ENCODE results near the gene CHMP4B. TPM values are rescaled to one million over a fixed set of nuclear protein-coding genes. Genes with fewer than 3 reads are reported as not detected.

Gene CHMP4B
- total RNA-seq, 1 experiment from 2014 or later = 151 TPM

- no peak for DNase-seq (ENCODE audit: low read depth)
- in situ Hi-C loops (cut with HindIII; ENCODE audit: low pct_unique_long_range_greater_than_20kb, low sequenced_read_pairs) = no loop called here
Observed at GRCh38 chr20:33830371-33830770, 19.2 kb downstream of the CHMP4B start.

GRCh38 chr20:33832103-33832804 lies 21.1 kb downstream of the CHMP4B start:
- DNase-seq (ENCODE audit: low read depth) = peak; percentile 22
- in situ Hi-C loops (cut with HindIII; ENCODE audit: low pct_unique_long_range_greater_than_20kb, low sequenced_read_pairs) = no loop called here

- in situ Hi-C loops (cut with HindIII; ENCODE audit: low pct_unique_long_range_greater_than_20kb, low sequenced_read_pairs) = no loop called here
- DNase-seq (ENCODE audit: low read depth) = no peak
Observed at GRCh38 chr20:33833333-33833732, 22.2 kb downstream of the CHMP4B start.

- in situ Hi-C loops (cut with HindIII; ENCODE audit: low pct_unique_long_range_greater_than_20kb, low sequenced_read_pairs) = no loop called here
Observed at GRCh38 chr20:33835615-33836172, 24.5 kb downstream of the CHMP4B start.

GRCh38 chr20:33836277-33836676 lies 25.1 kb downstream of the CHMP4B start:
- DNase-seq (ENCODE audit: low read depth) = no peak
- in situ Hi-C loops (cut with HindIII; ENCODE audit: low pct_unique_long_range_greater_than_20kb, low sequenced_read_pairs) = no loop called here

More at GRCh38 chr20:33835615-33836172, 24.5 kb downstream of the CHMP4B start:
- no peak for DNase-seq (ENCODE audit: low read depth)

GRCh38 chr20:33837096-33837830 lies 26.1 kb downstream of the CHMP4B start:
- in situ Hi-C loops (cut with HindIII; ENCODE audit: low pct_unique_long_range_greater_than_20kb, low sequenced_read_pairs) = no loop called here

GRCh38 chr20:33838035-33838864 lies 27.1 kb downstream of the CHMP4B start:
- in situ Hi-C loops (cut with HindIII; ENCODE audit: low pct_unique_long_range_greater_than_20kb, low sequenced_read_pairs) = no loop called here
- DNase-seq (ENCODE audit: low read depth) = no peak

More at GRCh38 chr20:33837096-33837830, 26.1 kb downstream of the CHMP4B start:
- DNase-seq (ENCODE audit: low read depth) = no peak

- in situ Hi-C loops (cut with HindIII; ENCODE audit: low pct_unique_long_range_greater_than_20kb, low sequenced_read_pairs) = no loop called here
- DNase-seq (ENCODE audit: low read depth) = no peak
Observed at GRCh38 chr20:33839591-33839990, 28.4 kb downstream of the CHMP4B start.

- no peak for DNase-seq (ENCODE audit: low read depth)
- in situ Hi-C loops (cut with HindIII; ENCODE audit: low pct_unique_long_range_greater_than_20kb, low sequenced_read_pairs) = no loop called here
Observed at GRCh38 chr20:33840160-33840559, 29.0 kb downstream of the CHMP4B start.

GRCh38 chr20:33840759-33841435 lies 29.7 kb downstream of the CHMP4B start:
- in situ Hi-C loops (cut with HindIII; ENCODE audit: low pct_unique_long_range_greater_than_20kb, low sequenced_read_pairs) = no loop called here

GRCh38 chr20:33841436-33841799 lies 30.3 kb downstream of the CHMP4B start:
- in situ Hi-C loops (cut with HindIII; ENCODE audit: low pct_unique_long_range_greater_than_20kb, low sequenced_read_pairs) = no loop called here
- DNase-seq (ENCODE audit: low read depth) = no peak

More at GRCh38 chr20:33840759-33841435, 29.7 kb downstream of the CHMP4B start:
- DNase-seq (ENCODE audit: low read depth) = no peak

- DNase-seq (ENCODE audit: low read depth) = no peak
- in situ Hi-C loops (cut with HindIII; ENCODE audit: low pct_unique_long_range_greater_than_20kb, low sequenced_read_pairs) = no loop called here
Observed at GRCh38 chr20:33842346-33842745, 31.2 kb downstream of the CHMP4B start.

- in situ Hi-C loops (cut with HindIII; ENCODE audit: low pct_unique_long_range_greater_than_20kb, low sequenced_read_pairs) = no loop called here
- DNase-seq (ENCODE audit: low read depth) = no peak
Observed at GRCh38 chr20:33843050-33843449, 31.9 kb downstream of the CHMP4B start.

GRCh38 chr20:33843854-33844253 lies 32.7 kb downstream of the CHMP4B start:
- in situ Hi-C loops (cut with HindIII; ENCODE audit: low pct_unique_long_range_greater_than_20kb, low sequenced_read_pairs) = no loop called here
- no peak for DNase-seq (ENCODE audit: low read depth)

- no peak for DNase-seq (ENCODE audit: low read depth)
- in situ Hi-C loops (cut with HindIII; ENCODE audit: low pct_unique_long_range_greater_than_20kb, low sequenced_read_pairs) = no loop called here
Observed at GRCh38 chr20:33846291-33846935, 35.3 kb downstream of the CHMP4B start.

GRCh38 chr20:33847006-33847405 lies 35.9 kb downstream of the CHMP4B start:
- in situ Hi-C loops (cut with HindIII; ENCODE audit: low pct_unique_long_range_greater_than_20kb, low sequenced_read_pairs) = no loop called here

GRCh38 chr20:33848391-33848790 lies 37.2 kb downstream of the CHMP4B start:
- in situ Hi-C loops (cut with HindIII; ENCODE audit: low pct_unique_long_range_greater_than_20kb, low sequenced_read_pairs) = no loop called here

More at GRCh38 chr20:33847006-33847405, 35.9 kb downstream of the CHMP4B start:
- DNase-seq (ENCODE audit: low read depth) = no peak

GRCh38 chr20:33850159-33850558 lies 39.0 kb downstream of the CHMP4B start:
- no peak for DNase-seq (ENCODE audit: low read depth)
- in situ Hi-C loops (cut with HindIII; ENCODE audit: low pct_unique_long_range_greater_than_20kb, low sequenced_read_pairs) = no loop called here

More at GRCh38 chr20:33848391-33848790, 37.2 kb downstream of the CHMP4B start:
- DNase-seq (ENCODE audit: low read depth) = no peak
